SU-DHL-6 (cell line): Measurements from ENCODE around the gene CA11.
"Not testable (repeated sequence)": the region's sequence is repeated elsewhere in the genome, so short reads cannot be mapped to it uniquely, and the experiment has no call there.

Experiments
- H2AFZ ChIP-seq: fragments of 200-600 bp; sonication (generic); 2 replicates; pipeline ENCODE4 v1.6.1; 2014; ENCODE audit warnings: low read depth, mild to moderate bottlenecking, moderate library complexity, mixed read lengths, antibody characterized with exemption, low read length; ENCODE audit not compliant: severe bottlenecking
- H3F3A ChIP-seq: fragments of 200-600 bp; shearing (Covaris generic); 2 replicates; pipeline ENCODE4 v1.6.0; 2016; ENCODE audit warnings: antibody characterized with exemption, mild to moderate bottlenecking; ENCODE audit not compliant: insufficient read depth
- H3K27ac ChIP-seq: fragments of 200-600 bp; sonication (generic); 2 replicates; pipeline ENCODE4 v1.5.1; 2016; ENCODE audit warnings: low read depth, mild to moderate bottlenecking, low read length, moderate library complexity, mixed read lengths
- H3K27me3 ChIP-seq: fragments of 200-600 bp; sonication (generic), shearing (Covaris generic); 2 replicates; pipeline ENCODE4 v1.6.0; 2014; ENCODE audit warnings: mild to moderate bottlenecking, low read length
- H3K36me3 ChIP-seq: fragments of 200-600 bp; sonication (generic); 2 replicates; pipeline ENCODE4 v1.6.1; 2014; ENCODE audit warnings: mild to moderate bottlenecking, low read length, mixed read lengths
- H3K4me2 ChIP-seq: fragments of 300-600, 200-600 bp; shearing (Covaris generic), sonication (generic); 2 replicates; pipeline ENCODE4 v1.6.0; 2014; ENCODE audit warnings: low read length, low read depth, mild to moderate bottlenecking; ENCODE audit not compliant: poor library complexity, severe bottlenecking
- H3K4me3 ChIP-seq: fragments of 200-600 bp; sonication (generic); 2 replicates; pipeline ENCODE4 v1.5.1; 2014; ENCODE audit warnings: antibody characterized with exemption, low read length, mild to moderate bottlenecking, mixed read lengths; ENCODE audit not compliant: insufficient read depth, poor library complexity, severe bottlenecking
- H3K79me2 ChIP-seq: fragments of 200-600 bp; sonication (generic); 2 replicates; pipeline ENCODE4 v1.6.1; 2014; ENCODE audit warnings: mild to moderate bottlenecking, low read length, moderate library complexity; ENCODE audit not compliant: insufficient read depth
- H3K9ac ChIP-seq: fragments of 200-600 bp; sonication (generic); 2 replicates; pipeline ENCODE4 v1.7.0; 2014; ENCODE audit warnings: mild to moderate bottlenecking, low read length
- H3K9me2 ChIP-seq: fragments of 200-600 bp; sonication (generic); replicated peaks from 2 replicates; pipeline ENCODE4 v1.6.1; 2014; ENCODE audit warnings: low read length; ENCODE audit not compliant: insufficient read depth
- H3K9me3 ChIP-seq: fragments of 200-600 bp; sonication (generic); 2 replicates; pipeline ENCODE4 v1.6.1; 2014; ENCODE audit warnings: low read length, mixed read lengths; ENCODE audit not compliant: insufficient read depth
- H4K20me1 ChIP-seq: fragments of 200-600 bp; sonication (generic); 2 replicates; pipeline ENCODE4 v1.6.1; 2014; ENCODE audit warnings: low read depth, mild to moderate bottlenecking, antibody characterized with exemption, low read length, moderate library complexity, mixed read lengths
- EZH2phosphoT487 ChIP-seq: fragments of 200-600 bp; sonication (generic), shearing (Covaris generic); conservative IDR thresholded peaks from 2 replicates; pipeline ENCODE4 v1.6.1; 2018; ENCODE audit warnings: mild to moderate bottlenecking, antibody characterized with exemption, low read length, moderate library complexity, mixed read lengths
- TF ChIP-seq, protein P1 (sequence below): fragments of 200-600 bp; sonication (generic); IDR thresholded peaks from one replicate; pipeline ENCODE4 v1.5.1; 2017; ENCODE audit warnings: antibody characterized with exemption, mild to moderate bottlenecking, low read length, moderate library complexity; ENCODE audit not compliant: insufficient read depth, poor library complexity, severe bottlenecking

Gene CA11

DNA sequence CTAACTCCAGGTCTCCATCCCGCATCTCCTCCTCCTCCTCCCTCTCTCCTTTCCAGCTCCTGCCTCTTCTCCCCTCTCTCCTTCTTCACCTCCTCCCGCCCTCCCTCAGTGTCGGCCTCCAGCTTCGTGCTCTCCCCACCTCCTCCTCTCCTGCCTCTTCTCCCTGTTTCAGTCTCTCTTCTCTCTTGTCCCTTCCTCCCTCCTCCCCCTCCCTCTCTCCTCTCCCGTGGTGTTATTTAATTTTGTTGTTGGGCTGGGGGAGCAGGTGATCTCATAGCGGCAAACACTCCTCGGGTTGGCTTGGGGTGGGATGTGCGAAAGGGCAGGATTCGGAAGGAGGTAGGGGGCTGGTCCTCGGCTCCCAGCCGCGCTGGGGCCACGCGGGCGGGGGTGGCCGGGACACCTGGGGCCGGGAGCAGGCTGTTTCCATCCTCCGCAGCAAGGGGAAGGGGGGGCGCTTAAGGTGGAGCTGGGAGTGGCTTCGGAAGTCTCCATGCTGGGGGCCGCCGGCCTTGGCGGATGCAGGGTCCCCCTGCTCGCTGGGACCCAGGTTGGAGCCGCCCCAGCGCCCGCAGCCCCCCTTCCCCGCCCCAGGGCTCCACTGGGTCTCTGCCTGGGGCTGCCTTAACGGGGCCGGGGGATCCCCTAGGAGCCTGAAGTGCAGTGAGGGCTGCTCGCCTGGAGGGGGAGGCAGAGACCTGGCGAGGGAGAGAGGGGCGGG, at the start of gene CA11:
Gene CA11 (minus strand): TSS at position 187 of the 721 bp plus-strand sequence. CDS start 555 bp downstream, outside the sequence.
- Histone ChIP-seq H3K9me2 (no peaks in the 10 kb centered on the region), H3K27ac (0 out of 2 replicates have a peak within 1 kb of the TSS, but pooled peaks have one; percentile 0), H3F3A (no peaks in the 10 kb centered on the region), H2AFZ (peak within 1 kb of the TSS; percentile 78), H3K79me2 (no peaks in the 10 kb centered on the region), H4K20me1 (no peaks in the 10 kb centered on the region), H3K36me3 (no peaks in the 10 kb centered on the region), H3K4me2 (peak within 1 kb of the TSS; percentile 62), H3K9me3 (no peaks in the 10 kb centered on the region), H3K4me3 (peak within 1 kb of the TSS; percentile 50), H3K9ac (peak within 1 kb of the TSS; percentile 54), H3K27me3 (no peaks in the 10 kb centered on the region)
- TF ChIP-seq, protein P1, sequence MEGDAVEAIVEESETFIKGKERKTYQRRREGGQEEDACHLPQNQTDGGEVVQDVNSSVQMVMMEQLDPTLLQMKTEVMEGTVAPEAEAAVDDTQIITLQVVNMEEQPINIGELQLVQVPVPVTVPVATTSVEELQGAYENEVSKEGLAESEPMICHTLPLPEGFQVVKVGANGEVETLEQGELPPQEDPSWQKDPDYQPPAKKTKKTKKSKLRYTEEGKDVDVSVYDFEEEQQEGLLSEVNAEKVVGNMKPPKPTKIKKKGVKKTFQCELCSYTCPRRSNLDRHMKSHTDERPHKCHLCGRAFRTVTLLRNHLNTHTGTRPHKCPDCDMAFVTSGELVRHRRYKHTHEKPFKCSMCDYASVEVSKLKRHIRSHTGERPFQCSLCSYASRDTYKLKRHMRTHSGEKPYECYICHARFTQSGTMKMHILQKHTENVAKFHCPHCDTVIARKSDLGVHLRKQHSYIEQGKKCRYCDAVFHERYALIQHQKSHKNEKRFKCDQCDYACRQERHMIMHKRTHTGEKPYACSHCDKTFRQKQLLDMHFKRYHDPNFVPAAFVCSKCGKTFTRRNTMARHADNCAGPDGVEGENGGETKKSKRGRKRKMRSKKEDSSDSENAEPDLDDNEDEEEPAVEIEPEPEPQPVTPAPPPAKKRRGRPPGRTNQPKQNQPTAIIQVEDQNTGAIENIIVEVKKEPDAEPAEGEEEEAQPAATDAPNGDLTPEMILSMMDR = peak; percentile 95
- TF ChIP-seq EZH2phosphoT487 = no peak

DNA sequence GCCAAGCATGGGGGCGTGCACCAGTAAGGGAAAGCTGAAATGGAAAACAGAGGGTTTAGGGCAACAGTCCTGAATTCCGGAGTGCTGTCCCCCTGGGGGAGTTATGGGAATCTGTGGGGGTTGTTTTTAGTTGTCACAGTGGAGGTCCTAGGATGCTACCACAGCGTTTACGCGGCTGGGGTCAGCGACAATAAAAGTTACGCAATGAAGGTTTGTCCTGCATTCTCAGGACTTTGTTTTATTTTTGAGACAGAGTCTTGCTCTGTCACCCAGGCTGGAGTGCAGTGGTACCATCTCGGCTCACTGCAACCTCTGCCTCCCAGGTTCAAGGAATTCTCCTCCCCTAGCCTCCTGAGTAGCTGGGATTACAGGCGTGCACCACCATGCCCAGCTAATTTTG, 47.6 kb upstream of the CA11 start:
- H3K9me3 ChIP-seq, H3K36me3 ChIP-seq, H3K79me2 ChIP-seq, H3K9ac ChIP-seq, H3K4me3 ChIP-seq, H3F3A ChIP-seq, H2AFZ ChIP-seq, H3K27ac ChIP-seq, H4K20me1 ChIP-seq, H3K27me3 ChIP-seq, H3K9me2 ChIP-seq, H3K4me2 ChIP-seq: not testable (repeated sequence)

DNA sequence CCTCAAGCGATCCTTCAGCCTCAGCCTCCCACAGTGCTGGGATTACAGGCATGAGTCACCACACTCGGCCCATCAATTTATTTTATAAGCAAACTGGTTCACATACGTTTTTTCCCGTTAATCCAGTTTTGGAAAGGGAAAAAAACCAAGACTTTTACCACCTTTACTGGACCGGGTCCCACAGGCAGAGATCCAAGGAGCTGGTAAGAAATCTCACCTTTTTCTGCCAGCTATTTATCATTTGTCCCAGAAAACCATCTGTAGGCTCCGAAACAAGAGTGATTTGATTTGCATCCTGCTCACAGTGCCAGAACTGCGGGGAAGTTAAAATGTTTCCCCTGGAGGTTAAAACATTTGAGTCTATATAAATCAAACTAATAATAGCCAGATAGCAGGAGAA, 43.5 kb upstream of the CA11 start:
- Histone ChIP-seq H3K9me3 (no peaks in the 10 kb centered on the region), H3K4me2 (no peak overlapping the region), H3K79me2 (no peaks in the 10 kb centered on the region), H3K4me3 (no peak overlapping the region), H3F3A (no peaks in the 10 kb centered on the region), H3K36me3 (no peaks in the 10 kb centered on the region), H3K27ac (no peak overlapping the region), H3K9ac (no peak overlapping the region), H2AFZ (no peak overlapping the region), H4K20me1 (no peaks in the 10 kb centered on the region), H3K27me3 (no peaks in the 10 kb centered on the region), H3K9me2 (no peaks in the 10 kb centered on the region)
- no peak for TF ChIP-seq EZH2phosphoT487
- TF ChIP-seq, protein P1 = no peak

DNA sequence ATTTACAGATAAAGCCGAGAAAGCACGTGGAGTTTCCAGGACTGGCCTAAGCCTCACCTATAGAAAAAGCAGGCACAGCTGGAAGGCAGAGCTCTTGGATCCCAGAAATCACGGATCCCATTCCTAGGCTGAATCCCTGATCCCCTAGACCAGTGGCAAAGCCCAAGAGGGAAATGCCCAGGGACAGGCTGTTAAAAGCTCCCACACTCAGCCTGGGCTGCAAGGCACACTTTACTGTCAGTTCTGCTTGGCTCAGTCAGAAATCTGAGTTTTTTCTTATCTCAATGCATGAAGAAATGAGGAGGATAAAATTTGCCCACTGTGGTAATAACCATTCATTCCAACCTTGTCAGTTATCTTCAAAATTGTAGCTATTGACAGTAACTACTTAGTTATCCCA, 41.8 kb upstream of the CA11 start:
- Histone ChIP-seq H3F3A (no peaks in the 10 kb centered on the region), H2AFZ (no peak overlapping the region), H3K9me3 (no peaks in the 10 kb centered on the region), H3K27ac (no peak overlapping the region), H3K4me2 (no peak overlapping the region), H3K9ac (no peak overlapping the region), H3K4me3 (no peak overlapping the region), H4K20me1 (no peaks in the 10 kb centered on the region), H3K9me2 (no peaks in the 10 kb centered on the region), H3K79me2 (no peaks in the 10 kb centered on the region), H3K36me3 (no peaks in the 10 kb centered on the region), H3K27me3 (no peaks in the 10 kb centered on the region)
- TF ChIP-seq EZH2phosphoT487 = no peak
- TF ChIP-seq, protein P1 = no peak

DNA sequence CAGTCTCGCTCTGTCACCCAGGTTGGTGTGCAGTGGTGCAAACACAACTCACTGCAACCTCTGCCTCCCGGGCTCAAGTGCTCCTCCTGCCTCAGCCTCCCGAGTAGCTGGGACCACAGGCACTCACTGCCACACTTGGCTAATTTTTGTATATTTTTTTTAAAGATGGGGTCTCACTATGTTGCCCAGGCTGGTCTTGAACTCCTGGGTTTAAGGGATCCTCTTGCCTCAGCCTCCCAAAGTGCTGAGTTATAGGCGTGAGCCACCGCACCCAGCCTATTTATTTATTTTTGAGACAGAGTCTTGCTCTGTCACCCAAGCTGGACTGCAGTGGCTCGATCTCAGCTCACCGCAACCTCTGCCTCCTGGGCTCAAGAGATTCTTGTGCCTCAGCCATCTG, 40.6 kb upstream of the CA11 start:
- H3K4me3 ChIP-seq, H3K27me3 ChIP-seq, H3K27ac ChIP-seq, H3K4me2 ChIP-seq, H3K36me3 ChIP-seq, H3K79me2 ChIP-seq, H2AFZ ChIP-seq, H3K9me3 ChIP-seq, H3F3A ChIP-seq, H3K9me2 ChIP-seq, H3K9ac ChIP-seq, H4K20me1 ChIP-seq: not testable (repeated sequence)
